Activated T-helper 9 cell treated with anti-CD3 and anti-CD28 coated beads, Interleukin-2, amount 50 U/mL, for 16 hours (primary cell): ENCODE data around the gene HIRA.
"Not testable (repeated sequence)": the region's sequence is repeated elsewhere in the genome, so short reads cannot be mapped to it uniquely, and the experiment has no call there.

Experiments
- DNase-seq: peaks from one replicate; pipeline ENCODE4 v3.0.0-alpha.2; 2020; ENCODE audit warnings: low read depth

HIRA gene

GRCh38 chr22:19330205-19330604, 101.3 kb downstream of the HIRA start:
- DNase-seq: not testable (repeated sequence)

- DNase-seq: no peak
Observed at GRCh38 chr22:19329454-19329853, 102.1 kb downstream of the HIRA start.

GRCh38 chr22:19325296-19325948, 106.1 kb downstream of the HIRA start:
- DNase-seq: no peak

GRCh38 chr22:19323420-19323819, 108.1 kb downstream of the HIRA start:
- DNase-seq: not testable (repeated sequence)

- DNase-seq: no peak
Observed at GRCh38 chr22:19321757-19322156, 109.8 kb downstream of the HIRA start.

GRCh38 chr22:19320136-19320535, 111.4 kb downstream of the HIRA start:
- DNase-seq: not testable (repeated sequence)

GRCh38 chr22:19319281-19319680, 112.3 kb downstream of the HIRA start:
- DNase-seq: no peak

- DNase-seq: no peak
Observed at GRCh38 chr22:19317865-19318264, 113.7 kb downstream of the HIRA start.

GRCh38 chr22:19307872-19308271, 123.7 kb downstream of the HIRA start:
- no peak for DNase-seq

- DNase-seq: not testable (repeated sequence)
Observed at GRCh38 chr22:19306535-19306934, 125.0 kb downstream of the HIRA start.

GRCh38 chr22:19304547-19304946, 127.0 kb downstream of the HIRA start:
- no peak for DNase-seq

- DNase-seq: no peak
Observed at GRCh38 chr22:19303785-19304184, 127.7 kb downstream of the HIRA start.

- DNase-seq: no peak
Observed at GRCh38 chr22:19295733-19296132, 135.8 kb downstream of the HIRA start.

- no peak for DNase-seq
Observed at GRCh38 chr22:19292458-19293230, 138.9 kb downstream of the HIRA start.

GRCh38 chr22:19291580-19292457, 139.7 kb downstream of the HIRA start, which contains the start of gene CLTCL1:
Gene CLTCL1, minus strand, starts transcription at chr22:19291719. Its CDS starts 78 bp downstream, at chr22:19291641.
- DNase-seq: peak; percentile 65

- DNase-seq: peak; percentile 9
Observed at GRCh38 chr22:19291218-19291579, 140.3 kb downstream of the HIRA start.

- DNase-seq: no peak
Observed at GRCh38 chr22:19290400-19291217, 140.9 kb downstream of the HIRA start.

- DNase-seq: no peak
Observed at GRCh38 chr22:19289475-19290161, 141.9 kb downstream of the HIRA start.

- no peak for DNase-seq
Observed at GRCh38 chr22:19287889-19288288, 143.6 kb downstream of the HIRA start.

GRCh38 chr22:19287076-19287707, 144.3 kb downstream of the HIRA start:
- DNase-seq: no peak

- no peak for DNase-seq
Observed at GRCh38 chr22:19285831-19286230, 145.7 kb downstream of the HIRA start.
